ENCODE measurements around the gene CLASRP. TPM values are rescaled to one million over a fixed set of nuclear protein-coding genes. Genes with fewer than 3 reads are reported as not detected.

Gene CLASRP
- total RNA-seq, 3 donors from 2014 or later, result 79.4 to 113 (median 93.2) TPM

DNA sequence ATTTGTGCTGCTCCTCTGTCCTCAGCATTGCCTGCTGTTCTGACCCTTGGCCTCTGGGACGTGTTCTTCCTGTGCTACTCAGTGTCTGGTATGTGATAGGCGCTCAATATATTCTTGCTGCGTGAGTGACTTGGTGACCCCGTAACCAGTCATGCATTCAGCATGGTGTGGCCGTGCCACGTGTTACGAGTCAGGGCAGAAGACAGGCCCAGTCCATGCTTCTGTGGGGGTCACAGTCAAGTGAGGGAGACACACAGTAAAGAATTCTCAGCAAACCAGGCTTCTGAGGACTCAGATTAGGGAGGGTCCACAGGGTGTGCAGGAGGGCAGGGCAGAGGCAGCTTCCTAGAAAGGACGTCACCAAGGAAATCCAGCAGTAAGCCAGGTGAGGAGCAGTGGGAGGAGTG lies 62.0 kb downstream of the CLASRP start:
- DNase-seq, result no peak
- no peaks in the 10 kb centered on the region for H3K9me3 ChIP-seq
- ATAC-seq, result peak; percentile 43
- H3K4me1 ChIP-seq (ENCODE audit: low read depth), result peaks cover 26% of the 10 kb centered on the region
- TF ChIP-seq, protein P1, sequence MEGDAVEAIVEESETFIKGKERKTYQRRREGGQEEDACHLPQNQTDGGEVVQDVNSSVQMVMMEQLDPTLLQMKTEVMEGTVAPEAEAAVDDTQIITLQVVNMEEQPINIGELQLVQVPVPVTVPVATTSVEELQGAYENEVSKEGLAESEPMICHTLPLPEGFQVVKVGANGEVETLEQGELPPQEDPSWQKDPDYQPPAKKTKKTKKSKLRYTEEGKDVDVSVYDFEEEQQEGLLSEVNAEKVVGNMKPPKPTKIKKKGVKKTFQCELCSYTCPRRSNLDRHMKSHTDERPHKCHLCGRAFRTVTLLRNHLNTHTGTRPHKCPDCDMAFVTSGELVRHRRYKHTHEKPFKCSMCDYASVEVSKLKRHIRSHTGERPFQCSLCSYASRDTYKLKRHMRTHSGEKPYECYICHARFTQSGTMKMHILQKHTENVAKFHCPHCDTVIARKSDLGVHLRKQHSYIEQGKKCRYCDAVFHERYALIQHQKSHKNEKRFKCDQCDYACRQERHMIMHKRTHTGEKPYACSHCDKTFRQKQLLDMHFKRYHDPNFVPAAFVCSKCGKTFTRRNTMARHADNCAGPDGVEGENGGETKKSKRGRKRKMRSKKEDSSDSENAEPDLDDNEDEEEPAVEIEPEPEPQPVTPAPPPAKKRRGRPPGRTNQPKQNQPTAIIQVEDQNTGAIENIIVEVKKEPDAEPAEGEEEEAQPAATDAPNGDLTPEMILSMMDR (IDR thresholded peaks at IDR 0.05), result no peak
- no peak overlapping the region for H3K4me3 ChIP-seq
- no peaks in the 10 kb centered on the region for H3K36me3 ChIP-seq (ENCODE audit: low read depth)
- intact Hi-C loops (cut with DNase I, micrococcal nuclease), result no loop called here

DNA sequence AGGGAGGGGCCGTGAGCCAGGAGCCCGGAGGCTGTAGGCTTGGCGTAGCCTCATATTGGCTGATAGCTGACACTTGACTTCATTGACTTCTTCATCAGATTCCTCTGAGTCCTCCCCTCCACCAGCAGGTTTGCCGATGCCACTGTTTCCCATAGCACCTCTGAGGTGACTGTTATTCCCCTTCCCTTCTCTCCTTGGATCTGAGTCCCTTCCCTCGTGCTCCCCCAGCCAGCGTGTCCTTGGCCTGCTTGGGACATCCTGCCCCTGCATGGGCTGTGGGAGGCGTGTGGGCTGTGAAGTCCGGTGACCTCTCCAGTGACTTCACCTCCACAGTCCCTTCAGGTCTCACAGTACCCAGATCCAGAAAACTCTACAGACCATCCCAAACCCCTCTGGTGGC lies 63.0 kb downstream of the CLASRP start:
- ATAC-seq (no peak), DNase-seq (no peak)
- Histone ChIP-seq H3K4me1 (ENCODE audit: low read depth) (peaks cover 26% of the 10 kb centered on the region), H3K9me3 (no peaks in the 10 kb centered on the region), H3K4me3 (no peak overlapping the region), H3K36me3 (ENCODE audit: low read depth) (no peaks in the 10 kb centered on the region)
- intact Hi-C loops (cut with DNase I, micrococcal nuclease), result no loop called here
- TF ChIP-seq, protein P1 (IDR thresholded peaks at IDR 0.05), result no peak

DNA sequence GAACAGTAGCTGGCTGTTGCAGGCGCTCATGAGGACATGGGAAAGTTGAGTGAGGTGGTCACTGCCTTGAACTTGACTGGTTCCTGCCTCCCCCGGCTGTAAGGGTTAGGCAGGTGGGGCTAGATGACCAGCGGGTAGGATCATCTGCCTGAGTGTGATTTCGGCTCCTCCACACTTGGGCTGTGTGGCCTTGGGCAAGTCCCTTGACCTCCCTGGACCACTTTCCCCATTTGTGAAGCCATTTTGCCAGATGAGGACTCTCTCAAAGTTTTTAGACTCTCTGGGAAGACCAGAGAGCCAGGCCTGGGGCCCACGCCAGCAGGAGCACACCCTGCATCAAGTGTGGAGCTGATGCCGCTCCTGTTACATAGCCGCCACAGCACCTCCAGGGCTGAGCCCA lies 63.6 kb downstream of the CLASRP start:
- H3K4me3 ChIP-seq, result no peak overlapping the region
- ATAC-seq (no peak), DNase-seq (no peak)
- intact Hi-C loops (cut with DNase I, micrococcal nuclease), result no loop called here
- H3K9me3 ChIP-seq, result no peaks in the 10 kb centered on the region
- TF ChIP-seq, protein P1 (IDR thresholded peaks at IDR 0.05), result no peak
- H3K36me3 ChIP-seq (ENCODE audit: low read depth), result no peaks in the 10 kb centered on the region
- peaks cover 26% of the 10 kb centered on the region for H3K4me1 ChIP-seq (ENCODE audit: low read depth)

DNA sequence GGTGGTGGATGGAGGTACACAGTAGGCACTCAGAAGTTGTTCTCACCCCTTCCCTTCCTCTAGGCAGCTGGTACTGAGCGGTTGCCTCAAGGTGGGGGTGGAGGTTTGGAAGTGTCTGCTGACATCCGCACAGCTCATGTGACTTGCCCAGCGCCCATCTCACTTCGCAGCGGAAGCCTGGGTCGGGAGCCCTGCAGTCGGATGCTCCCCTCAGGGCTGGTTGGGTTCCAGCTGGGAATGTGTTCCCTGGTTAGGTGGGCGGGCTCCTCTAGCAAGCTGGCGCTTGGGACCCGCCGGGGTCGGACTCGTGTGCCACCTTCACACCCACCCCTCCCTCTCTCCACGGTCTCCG lies 64.3 kb downstream of the CLASRP start:
- TF ChIP-seq, protein P1 (IDR thresholded peaks at IDR 0.05), result no peak
- DNase-seq (no peak), ATAC-seq (peak; percentile 31)
- H3K4me3 ChIP-seq, result no peak overlapping the region
- H3K4me1 ChIP-seq (ENCODE audit: low read depth), result peaks cover 26% of the 10 kb centered on the region
- intact Hi-C loops (cut with DNase I, micrococcal nuclease), result no loop called here
- H3K9me3 ChIP-seq, result no peaks in the 10 kb centered on the region
- H3K36me3 ChIP-seq (ENCODE audit: low read depth), result no peaks in the 10 kb centered on the region

GRCh38 chr19:45103508-45104319 lies 64.9 kb downstream of the CLASRP start:
- Histone ChIP-seq H3K9me3 (no peaks in the 10 kb centered on the region), H3K36me3 (ENCODE audit: low read depth) (no peaks in the 10 kb centered on the region), H3K4me3 (no peak overlapping the region), H3K4me1 (ENCODE audit: low read depth) (peaks cover 26% of the 10 kb centered on the region)
- ATAC-seq (peak; percentile 66), DNase-seq (no peak)
- intact Hi-C loops (cut with DNase I, micrococcal nuclease), result no loop called here
- TF ChIP-seq, protein P1 (IDR thresholded peaks at IDR 0.05), result no peak
